Kidney tubule cell (primary cell): ENCODE measurements around the gene ATP6V0C.
"Not testable (repeated sequence)": the region's sequence is repeated elsewhere in the genome, so short reads cannot be mapped to it uniquely, and the experiment has no call there.

Experiments used
- DNase-seq: peaks from one replicate; pipeline ENCODE4 v3.0.0-alpha.2; 2018; ENCODE audit warnings: low spot score

Gene ATP6V0C

GRCh38 chr16:2475413-2476344 is 38.1 kb upstream of the ATP6V0C start:
- DNase-seq, result no peak

DNA sequence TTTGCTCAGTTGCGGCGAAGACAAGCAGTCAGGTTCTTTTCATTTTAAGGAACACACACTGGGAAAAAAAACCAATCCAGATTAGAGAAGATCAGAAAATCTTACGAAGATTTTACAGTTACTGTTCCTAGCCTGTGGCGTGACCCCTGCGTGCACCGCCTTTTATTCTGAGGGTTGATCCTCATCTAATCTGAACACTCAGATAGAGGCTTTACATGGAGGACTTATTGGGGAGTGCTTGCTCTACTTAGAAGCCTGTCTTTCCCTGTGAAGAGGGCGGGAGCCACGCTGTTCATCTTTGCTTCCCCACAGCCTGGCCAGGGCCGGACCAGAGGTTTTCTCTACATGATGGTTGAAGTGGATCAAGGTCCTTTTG is 37.4 kb upstream of the ATP6V0C start:
- no peak for DNase-seq

- no peak for DNase-seq
Measured at GRCh38 chr16:2476741-2477140, 37.0 kb upstream of the ATP6V0C start.

- no peak for DNase-seq
Measured at GRCh38 chr16:2477327-2477726, 36.4 kb upstream of the ATP6V0C start.

GRCh38 chr16:2478279-2478678 is 35.5 kb upstream of the ATP6V0C start:
- no peak for DNase-seq

DNA sequence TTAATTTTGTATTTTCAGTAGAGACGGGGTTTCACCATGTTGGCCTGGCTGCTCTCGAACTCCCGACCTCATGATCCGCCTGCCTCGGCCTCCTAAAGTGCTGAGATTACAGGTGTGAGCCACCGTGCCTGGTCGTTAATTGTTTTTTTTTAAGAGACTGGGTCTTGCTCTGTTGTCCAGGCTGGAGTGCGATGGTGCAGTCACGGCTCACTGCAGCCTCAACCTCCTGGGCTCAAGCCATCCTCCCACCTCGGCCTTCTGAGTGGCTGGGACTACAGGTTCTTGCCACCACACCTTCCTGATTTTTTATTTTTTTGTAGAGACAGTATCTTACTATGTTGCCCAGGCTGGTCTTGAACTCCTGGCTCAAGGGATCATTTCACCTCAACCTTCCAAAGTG is 33.8 kb upstream of the ATP6V0C start:
- DNase-seq, result not testable (repeated sequence)

- peak; percentile 41 for DNase-seq
Measured at GRCh38 chr16:2480948-2481347, 32.8 kb upstream of the ATP6V0C start.

GRCh38 chr16:2481676-2482075 is 32.1 kb upstream of the ATP6V0C start:
- DNase-seq, result peak; percentile 79

DNA sequence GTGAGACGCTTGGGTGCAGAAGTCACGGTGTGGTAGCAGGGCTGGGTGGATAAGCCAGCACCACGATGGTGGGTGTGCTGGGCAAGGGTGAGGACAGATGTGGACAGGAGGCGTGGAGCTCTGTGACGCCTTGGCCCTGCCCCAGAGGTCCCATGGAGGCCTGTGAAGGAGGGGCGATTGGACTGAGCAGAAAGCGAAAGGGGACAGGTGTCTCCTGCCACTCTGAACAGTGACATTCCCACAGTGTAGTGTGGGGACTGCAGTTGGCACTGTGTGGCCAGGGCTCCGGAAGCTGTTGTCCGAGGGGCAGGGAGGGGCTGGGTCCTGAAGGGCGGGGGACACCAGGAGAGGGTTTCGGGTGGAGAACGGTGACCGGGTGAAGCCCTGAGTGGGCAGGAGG is 31.5 kb upstream of the ATP6V0C start:
- no peak for DNase-seq

GRCh38 chr16:2482708-2483534 is 30.8 kb upstream of the ATP6V0C start:
- no peak for DNase-seq

GRCh38 chr16:2483939-2484897 is 29.5 kb upstream of the ATP6V0C start:
- no peak for DNase-seq

GRCh38 chr16:2484898-2485508 is 28.7 kb upstream of the ATP6V0C start:
- DNase-seq, result no peak

- DNase-seq, result no peak
Measured at GRCh38 chr16:2485811-2486507, 27.8 kb upstream of the ATP6V0C start.

GRCh38 chr16:2486645-2487516 is 26.9 kb upstream of the ATP6V0C start:
- peak; percentile 71 for DNase-seq

DNA sequence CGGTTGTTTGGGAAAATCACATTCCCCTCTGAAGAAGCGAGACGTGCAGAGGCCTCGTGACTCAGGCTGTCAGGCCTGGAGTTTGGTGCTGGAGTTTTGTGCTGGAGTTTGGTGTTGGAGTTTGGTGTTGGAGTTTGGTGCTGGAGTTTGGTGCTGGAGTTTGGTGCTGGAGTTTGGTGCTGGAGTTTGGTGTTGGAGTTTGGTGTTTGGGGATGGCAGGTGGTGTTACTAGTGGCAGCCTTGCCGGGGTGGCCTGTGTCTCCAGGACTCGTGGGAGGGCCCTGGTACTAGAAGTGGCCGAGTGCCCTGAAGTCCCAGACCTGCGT is 26.3 kb upstream of the ATP6V0C start:
- no peak for DNase-seq

DNA sequence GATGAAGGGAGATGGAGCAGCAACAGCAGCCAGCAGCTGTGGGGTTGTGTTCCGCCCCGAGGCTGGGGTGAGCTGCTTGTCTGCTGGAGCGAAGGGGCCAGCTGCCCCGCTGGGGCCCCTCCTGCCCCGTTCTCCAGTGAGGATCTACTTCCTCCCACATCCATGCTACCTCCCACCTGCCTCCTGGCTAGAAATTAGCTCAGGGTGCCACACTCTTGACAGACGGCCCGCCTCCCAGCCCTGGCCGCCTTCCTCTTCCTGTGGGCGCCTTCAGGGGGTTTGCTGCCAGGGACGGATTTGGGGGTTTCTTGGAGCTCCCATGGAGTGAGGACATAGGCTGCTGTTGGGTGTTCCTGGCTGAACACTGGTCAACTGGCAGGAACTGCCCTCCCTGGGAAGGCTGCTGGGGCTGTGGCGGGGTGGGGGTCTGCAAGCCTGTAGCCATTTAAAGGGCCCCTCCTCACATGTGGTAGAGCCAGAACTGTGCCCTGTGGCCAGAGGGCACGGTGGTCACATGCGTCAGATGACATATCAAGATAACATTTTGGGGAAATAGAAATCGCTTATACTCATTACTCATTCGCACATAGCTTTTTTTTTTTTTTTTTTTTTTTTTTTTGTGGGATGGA is 25.7 kb upstream of the ATP6V0C start:
- no peak for DNase-seq

GRCh38 chr16:2489581-2489980 is 24.2 kb upstream of the ATP6V0C start:
- no peak for DNase-seq

GRCh38 chr16:2490190-2491105 is 23.3 kb upstream of the ATP6V0C start:
- DNase-seq, result peak; percentile 28
